Vagina (tissue), 2 donors: Measurements from ENCODE around the gene ADORA1.

ENCODE experiments used
- POLR2A ChIP-seq, 2 donors: fragments of 450-650 bp; IDR thresholded peaks; one replicate each; pipeline ENCODE4 v1.6.1; 2017; ENCODE audit warnings: antibody characterized with exemption in 2 of 2, mild to moderate bottlenecking in 2 of 2, moderate library complexity in 2 of 2
- POLR2AphosphoS5 ChIP-seq, 2 donors: sonication (generic); formaldehyde crosslinking; IDR thresholded peaks; one replicate each; pipeline ENCODE4 v1.9.0; 2017; ENCODE audit warnings: antibody characterized with exemption in 2 of 2, mild to moderate bottlenecking in 2 of 2, low read depth in 1 of 2; ENCODE audit not compliant: insufficient read depth in 1 of 2

DNA sequence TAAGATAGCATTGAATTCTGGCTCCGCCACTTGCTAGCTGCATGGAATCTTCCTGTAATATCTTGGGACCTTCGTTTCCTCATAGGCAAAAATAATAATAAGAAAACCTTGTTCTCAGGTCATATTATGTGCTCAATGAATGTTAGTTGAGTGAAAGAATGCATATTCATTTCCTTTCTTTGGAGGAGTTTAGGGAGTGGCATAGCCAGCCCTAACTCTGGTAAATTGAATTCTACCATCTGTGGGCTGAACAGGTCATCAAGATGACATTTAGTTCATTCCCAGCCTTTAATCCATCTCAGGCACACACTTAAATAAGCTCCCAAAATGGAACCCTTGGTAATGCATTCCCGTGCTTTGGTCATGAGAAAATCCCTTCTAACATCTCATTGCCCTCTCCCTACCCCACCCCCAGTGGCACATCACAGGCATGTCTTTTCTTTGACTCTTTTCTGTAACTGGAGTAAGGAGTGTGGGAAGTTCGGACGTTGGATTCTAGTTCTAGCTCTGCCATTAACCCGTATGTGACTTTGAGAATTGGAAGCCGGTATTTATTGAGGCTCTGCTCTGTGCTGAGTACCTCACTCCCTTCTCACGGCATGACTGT, 28.5 kb upstream of the ADORA1 start:
- TF ChIP-seq POLR2A (IDR thresholded peaks at IDR 0.05) (no peak), POLR2AphosphoS5 (IDR thresholded peaks at IDR 0.05; ENCODE audit: insufficient read depth in 1 of 2, low read depth in 1 of 2) (no peak)
